Natural killer cell treated with Interleukin-12 subunit alpha and Interleukin-12 subunit beta and Interleukin-15 and Interleukin-18, amount 100 ng/mL, for 72 hours (primary cell): ENCODE data around the gene RBMXL3. TPM values are rescaled to one million over a fixed set of nuclear protein-coding genes. Genes with fewer than 3 reads are reported as not detected.
"Not testable (repeated sequence)": the region's sequence is repeated elsewhere in the genome, so short reads cannot be mapped to it uniquely, and the experiment has no call there.

Source experiments
- ATAC-seq, 2 donors: fragments of 150-1000 bp; cut with Tn5 transposase in 1 of 2; sonication (Bioruptor Pico), chemical (Tn5 transposase) in 1 of 2; 2 replicates each; pipeline ENCODE4 v1.10.0; 2021
- DNase-seq: peaks from one replicate; pipeline ENCODE4 v3.0.0; 2022; ENCODE audit warnings: low spot score
- H3K27ac Mint-ChIP-seq, 2 donors: 1 replicate in 1 of 2; 2 replicates in 1 of 2; pipeline ENCODE4 v1.8.0; 2022; ENCODE audit warnings: mixed read lengths in 2 of 2, mild to moderate bottlenecking in 1 of 2, moderate library complexity in 1 of 2
- H3K27me3 Mint-ChIP-seq, 2 donors: 1 replicate in 1 of 2; 2 replicates in 1 of 2; pipeline ENCODE4 v1.8.0; 2022; ENCODE audit warnings: mixed read lengths in 2 of 2
- H3K36me3 Mint-ChIP-seq: one replicate; pipeline ENCODE4 v1.8.0; 2022; ENCODE audit warnings: mixed read lengths
- H3K4me1 Mint-ChIP-seq, 2 donors: 1 replicate in 1 of 2; 2 replicates in 1 of 2; pipeline ENCODE4 v1.8.0; 2022; ENCODE audit warnings: low read depth in 2 of 2, mixed read lengths in 2 of 2, mild to moderate bottlenecking in 1 of 2
- H3K4me3 Mint-ChIP-seq: one replicate; pipeline ENCODE4 v1.8.0; 2022; ENCODE audit warnings: mixed read lengths
- H3K9me3 Mint-ChIP-seq: 2 replicates; pipeline ENCODE4 v1.8.0; 2022; ENCODE audit warnings: mixed read lengths
- total RNA-seq, 2 donors: library from RNA; stranded (reverse); gene quantifications; one replicate each; pipeline ENCODE4 v1.2.3, GENCODE V29; 2022

Gene RBMXL3
- total RNA-seq, 2 donors from 2014 or later, result not detected

DNA sequence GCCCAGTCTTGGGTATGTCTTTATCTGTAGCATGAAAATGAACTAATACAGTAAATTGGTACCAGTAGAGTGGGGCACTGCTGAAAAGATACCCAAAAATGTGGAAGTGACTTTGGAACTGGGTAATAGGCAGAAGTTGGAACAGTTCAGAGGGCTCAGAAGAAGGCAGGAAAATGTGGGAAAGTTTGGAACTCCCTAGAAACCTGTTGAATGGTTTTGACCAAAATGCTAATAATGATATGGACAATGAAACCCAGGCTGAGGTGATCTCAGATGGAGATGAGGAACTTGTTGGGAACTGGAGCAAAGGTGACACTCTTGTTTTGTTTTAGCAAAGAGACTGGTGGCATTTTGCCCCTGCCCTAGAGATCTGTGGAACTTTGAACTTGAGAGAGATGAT lies 20.3 kb downstream of the RBMXL3 start:
- not testable (repeated sequence) for DNase-seq, H3K27me3 Mint-ChIP-seq, H3K4me3 Mint-ChIP-seq, H3K36me3 Mint-ChIP-seq, H3K4me1 Mint-ChIP-seq, ATAC-seq, H3K9me3 Mint-ChIP-seq, H3K27ac Mint-ChIP-seq

DNA sequence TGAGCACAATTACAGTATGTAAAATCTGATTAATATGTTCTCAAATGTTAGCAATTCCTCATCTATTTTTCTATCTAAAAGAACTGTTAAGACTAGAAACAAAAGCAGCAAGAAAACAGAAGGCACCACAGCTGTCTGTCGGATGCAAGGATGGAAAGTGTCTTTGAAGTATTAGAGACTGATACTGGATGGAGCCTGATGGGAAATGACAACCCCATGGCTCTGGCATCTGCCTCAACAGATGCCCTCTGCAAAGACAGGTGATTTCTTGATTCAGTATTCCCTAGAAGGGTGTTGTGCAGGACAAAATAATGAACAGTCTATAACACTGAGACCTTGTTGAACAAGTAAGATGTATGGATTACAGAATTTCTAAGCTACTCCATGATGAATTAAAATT lies 24.9 kb downstream of the RBMXL3 start:
- no peaks in the 10 kb centered on the region for H3K9me3 Mint-ChIP-seq
- no peak overlapping the region for H3K27ac Mint-ChIP-seq
- ATAC-seq, result no peak
- DNase-seq, result no peak
- H3K36me3 Mint-ChIP-seq, result no peaks in the 10 kb centered on the region
- H3K4me3 Mint-ChIP-seq, result no peak overlapping the region
- H3K27me3 Mint-ChIP-seq, result peaks cover 0 to 9% of the 10 kb centered on the region in 2 donors
- no peaks in the 10 kb centered on the region for H3K4me1 Mint-ChIP-seq

DNA sequence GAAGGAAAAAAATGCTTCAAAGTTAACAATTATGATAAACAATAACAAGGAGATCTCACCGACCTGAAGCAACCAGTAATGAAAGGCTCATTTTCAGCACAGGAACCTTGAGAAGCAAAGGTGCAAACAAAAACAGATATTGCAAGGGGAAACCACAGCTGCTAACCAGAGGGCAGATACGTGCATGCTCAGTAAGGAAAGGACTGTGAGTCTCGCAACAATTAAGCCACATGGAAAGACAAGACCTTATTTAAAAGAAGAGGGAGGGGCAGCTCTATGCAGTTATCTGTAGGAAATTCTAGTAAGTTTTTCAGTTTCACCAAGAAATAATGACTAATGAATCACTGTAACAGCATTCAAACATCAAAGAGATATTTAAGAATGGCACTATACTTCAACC lies 25.4 kb downstream of the RBMXL3 start:
- no peaks in the 10 kb centered on the region for H3K4me1 Mint-ChIP-seq
- no peaks in the 10 kb centered on the region for H3K36me3 Mint-ChIP-seq
- H3K4me3 Mint-ChIP-seq, result no peak overlapping the region
- no peak for ATAC-seq
- no peak overlapping the region for H3K27ac Mint-ChIP-seq
- no peak for DNase-seq
- H3K9me3 Mint-ChIP-seq, result no peaks in the 10 kb centered on the region
- H3K27me3 Mint-ChIP-seq, result peaks cover 0 to 9% of the 10 kb centered on the region in 2 donors

DNA sequence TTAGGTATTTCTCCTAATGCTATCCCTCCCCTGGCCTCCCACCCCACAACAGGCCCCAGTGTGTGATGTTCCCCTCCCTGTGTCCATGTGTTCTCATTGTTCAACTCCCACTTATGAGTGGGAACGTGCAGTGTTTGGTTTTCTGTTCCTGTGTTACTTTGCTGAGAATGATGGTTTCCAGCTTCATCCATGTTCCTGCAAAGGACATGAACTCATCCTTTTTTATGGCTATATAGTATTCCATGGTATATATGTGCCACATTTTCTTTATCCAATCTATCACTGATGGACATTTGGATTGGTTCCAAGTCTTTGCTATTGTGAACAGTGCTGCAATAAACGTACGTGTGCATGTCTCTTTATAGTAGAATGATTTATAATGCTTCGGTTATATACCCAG lies 28.1 kb downstream of the RBMXL3 start:
- not testable (repeated sequence) for H3K9me3 Mint-ChIP-seq, H3K36me3 Mint-ChIP-seq, ATAC-seq

DNA sequence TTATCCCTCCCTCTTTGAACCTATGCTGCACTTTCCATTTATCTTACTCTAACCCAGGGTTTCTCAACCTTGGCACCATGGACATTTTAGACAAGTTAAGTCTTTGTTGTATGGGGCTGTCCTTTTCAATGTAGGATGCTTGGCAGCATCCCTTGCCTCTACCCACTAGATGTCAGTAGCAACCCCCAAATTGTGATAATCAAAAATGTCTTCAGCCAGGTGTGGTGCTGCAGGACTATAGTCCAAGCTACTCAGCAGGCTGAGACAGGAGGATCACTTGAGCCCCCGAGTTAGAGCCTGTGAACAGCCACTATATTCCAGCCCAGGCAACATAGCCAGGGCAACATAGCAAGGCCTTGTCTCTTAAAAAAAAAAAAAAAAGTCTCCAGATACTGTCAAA lies 37.7 kb downstream of the RBMXL3 start:
- no peak overlapping the region for H3K4me3 Mint-ChIP-seq
- no peak overlapping the region for H3K27ac Mint-ChIP-seq
- H3K27me3 Mint-ChIP-seq, result peaks cover 3 to 25% of the 10 kb centered on the region in 2 donors
- H3K4me1 Mint-ChIP-seq, result no peaks in the 10 kb centered on the region
- DNase-seq (no peak), ATAC-seq (no peak)
- no peaks in the 10 kb centered on the region for H3K9me3 Mint-ChIP-seq
- H3K36me3 Mint-ChIP-seq, result no peaks in the 10 kb centered on the region

More for the DNA sequence above, 28.1 kb downstream of the RBMXL3 start:
- peaks cover 0 to 13% of the 10 kb centered on the region in 2 donors for H3K27me3 Mint-ChIP-seq
- not testable (repeated sequence) for DNase-seq, H3K4me1 Mint-ChIP-seq, H3K27ac Mint-ChIP-seq, H3K4me3 Mint-ChIP-seq

DNA sequence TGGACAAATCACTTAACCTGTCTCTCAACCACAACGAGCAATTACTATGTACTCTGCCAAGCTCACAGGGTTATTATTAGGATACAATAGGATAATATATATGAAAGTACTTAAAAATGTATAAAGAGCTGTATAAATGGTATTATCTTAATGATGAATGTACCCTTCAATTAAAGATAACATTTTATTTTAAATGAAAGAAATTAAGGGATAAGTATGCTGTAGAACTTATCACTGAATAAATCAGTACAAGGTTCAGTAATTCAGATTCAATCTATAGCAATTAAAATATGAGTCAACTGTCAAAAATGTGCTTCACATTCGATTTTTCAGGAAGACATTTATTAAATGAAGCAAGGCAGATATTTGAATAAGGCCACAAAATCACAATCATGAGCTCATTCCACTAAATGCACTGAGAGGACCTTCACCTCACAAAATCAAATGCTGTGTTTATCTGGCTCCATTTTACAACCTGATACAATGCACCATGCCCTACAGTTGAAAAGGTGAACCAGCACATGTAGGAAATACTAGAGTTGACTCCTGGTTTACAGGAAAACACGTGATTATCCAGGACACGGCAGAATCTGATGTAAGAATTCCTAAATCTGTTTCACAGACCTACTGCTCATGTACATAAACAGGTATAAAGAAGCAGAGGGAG lies 40.3 kb downstream of the RBMXL3 start:
- Mint-ChIP-seq H3K27me3 (peaks cover 6 to 30% of the 10 kb centered on the region in 2 donors), H3K36me3 (no peaks in the 10 kb centered on the region), H3K27ac (no peak overlapping the region), H3K4me3 (no peak overlapping the region), H3K4me1 (no peaks in the 10 kb centered on the region), H3K9me3 (no peaks in the 10 kb centered on the region)
- ATAC-seq (no peak), DNase-seq (no peak)

DNA sequence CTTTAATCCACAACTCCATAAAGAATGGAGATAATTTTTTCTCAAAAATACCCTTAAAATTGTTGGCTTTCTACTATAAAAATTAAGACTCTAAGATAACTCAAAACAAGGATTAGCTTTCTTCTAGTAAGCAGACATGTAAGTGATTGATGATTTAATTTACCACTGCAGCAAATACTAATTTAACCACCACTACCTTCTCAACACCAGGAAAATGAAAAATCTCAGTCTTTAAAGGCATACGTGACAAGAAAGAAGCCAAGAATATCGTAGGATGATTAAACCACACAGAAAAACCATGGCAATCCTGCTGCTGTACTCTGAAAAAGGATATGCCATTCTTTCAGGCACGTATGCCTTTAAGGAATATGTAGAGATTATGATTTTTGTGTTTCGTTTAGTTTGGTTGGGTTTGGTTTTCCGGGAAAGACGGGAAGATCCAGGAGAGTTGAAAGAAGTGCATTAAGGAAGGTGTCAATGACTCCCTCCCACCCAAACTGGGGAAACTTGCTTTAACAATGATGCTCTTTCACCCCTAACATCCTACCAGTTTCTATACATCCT lies 43.8 kb downstream of the RBMXL3 start:
- Mint-ChIP-seq H3K9me3 (no peaks in the 10 kb centered on the region), H3K36me3 (no peaks in the 10 kb centered on the region), H3K4me1 (no peaks in the 10 kb centered on the region), H3K27ac (no peak overlapping the region), H3K27me3 (peaks cover 6 to 39% of the 10 kb centered on the region in 2 donors), H3K4me3 (no peak overlapping the region)
- DNase-seq (no peak), ATAC-seq (no peak)

DNA sequence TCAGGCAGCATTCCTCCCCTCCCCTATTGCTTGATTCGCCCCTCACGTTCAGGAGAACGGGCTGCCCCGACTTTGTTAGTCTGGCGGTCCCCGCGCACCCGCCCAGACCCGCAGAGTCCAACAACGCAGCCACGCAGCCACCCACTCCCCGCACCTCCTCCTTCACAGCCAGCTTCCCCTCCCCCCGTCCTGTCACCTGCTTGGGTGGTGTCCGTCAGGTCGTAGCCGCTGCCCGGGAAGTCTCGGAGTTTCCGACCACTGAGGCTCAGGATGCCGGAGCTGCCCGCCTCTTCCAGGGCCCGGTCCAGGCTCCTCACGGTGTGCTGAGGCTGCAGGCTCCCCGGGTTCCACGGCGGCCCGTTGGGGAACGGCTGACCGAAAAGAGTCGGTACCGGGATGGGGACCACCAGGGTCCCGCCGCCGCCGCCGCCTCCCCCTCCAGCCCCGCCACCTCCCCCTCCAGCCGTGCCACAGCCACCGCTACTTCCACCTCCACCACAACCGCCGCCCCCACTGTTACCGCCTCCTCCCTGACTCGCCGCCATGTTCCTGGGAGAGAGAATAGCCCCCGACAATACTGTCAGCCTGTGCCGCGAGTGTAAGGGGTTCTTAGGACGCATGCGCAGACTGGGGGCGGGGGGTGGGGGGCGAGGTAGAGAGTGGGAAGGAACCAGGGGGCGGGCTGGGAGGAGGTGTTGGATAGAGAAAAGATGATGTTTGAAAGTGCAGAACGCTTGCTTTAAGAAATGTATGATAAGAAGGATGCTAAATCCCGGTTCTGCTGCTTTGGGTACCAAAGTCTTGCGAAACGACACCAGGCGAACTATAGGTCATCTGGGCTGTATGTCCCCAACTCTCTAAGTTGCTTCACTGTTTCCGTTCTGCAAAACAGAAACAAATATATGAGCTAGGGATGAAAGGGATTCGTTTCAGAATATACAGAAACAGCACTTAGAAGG lies 44.6 kb downstream of the RBMXL3 start, which contains the start of gene LRCH2:
Gene LRCH2, minus strand, starts transcription at position 600 of the 959 bp plus-strand sequence. Its CDS starts 55 bp downstream, at position 545.
- Mint-ChIP-seq H3K36me3 (no peaks in the 10 kb centered on the region), H3K4me3 (no peak within 1 kb of the TSS), H3K9me3 (no peaks in the 10 kb centered on the region), H3K4me1 (no peaks in the 10 kb centered on the region), H3K27me3 (peaks cover 6 to 39% of the 10 kb centered on the region in 2 donors), H3K27ac (no peak within 1 kb of the TSS)
- ATAC-seq (no peak), DNase-seq (no peak)

DNA sequence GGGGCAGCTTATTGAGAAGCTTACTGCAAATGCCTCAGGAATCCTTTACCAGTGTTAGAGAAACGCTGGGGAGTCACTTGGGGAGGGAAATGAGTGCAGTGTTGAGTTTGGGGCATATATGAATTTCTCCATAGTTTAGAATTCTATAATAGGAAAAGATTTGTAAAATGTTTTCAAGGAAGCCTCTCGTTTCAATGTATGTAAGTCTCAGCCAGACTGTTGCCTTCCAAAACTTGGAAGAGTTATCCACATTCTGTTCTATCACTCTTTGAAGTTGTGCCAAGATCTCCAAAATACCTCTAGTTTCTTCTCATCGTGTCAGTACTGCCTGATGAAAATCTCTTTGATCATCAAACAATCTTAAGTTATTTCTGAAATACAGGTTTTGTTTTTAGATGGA lies 45.3 kb downstream of the RBMXL3 start:
- Mint-ChIP-seq H3K4me3 (no peak overlapping the region), H3K27ac (no peak overlapping the region), H3K27me3 (peaks cover 6 to 39% of the 10 kb centered on the region in 2 donors), H3K36me3 (no peaks in the 10 kb centered on the region), H3K9me3 (no peaks in the 10 kb centered on the region), H3K4me1 (no peaks in the 10 kb centered on the region)
- no peak for ATAC-seq
- no peak for DNase-seq

DNA sequence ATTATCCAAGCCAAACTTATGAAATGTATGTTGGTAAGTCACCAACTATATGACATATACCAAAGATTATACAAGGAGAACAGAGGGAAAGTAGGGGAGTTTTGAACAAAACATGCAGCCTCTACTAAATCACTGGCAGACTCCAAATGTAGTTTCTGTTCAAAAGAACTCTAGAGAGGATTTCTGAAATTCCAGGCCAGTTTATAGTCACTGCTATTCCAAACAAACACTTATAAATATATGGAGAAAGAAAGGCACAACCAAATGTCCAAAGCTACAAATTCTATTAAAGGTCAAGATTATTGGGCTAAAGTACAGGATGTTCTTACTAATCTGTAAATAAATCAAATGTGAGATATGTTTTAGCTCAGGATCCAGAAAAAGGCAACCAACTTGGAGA lies 47.4 kb downstream of the RBMXL3 start:
- no peak overlapping the region for H3K4me3 Mint-ChIP-seq
- H3K27me3 Mint-ChIP-seq, result peaks cover 6 to 32% of the 10 kb centered on the region in 2 donors
- DNase-seq (no peak), ATAC-seq (no peak)
- H3K4me1 Mint-ChIP-seq, result no peaks in the 10 kb centered on the region
- H3K36me3 Mint-ChIP-seq, result no peaks in the 10 kb centered on the region
- H3K27ac Mint-ChIP-seq, result no peak overlapping the region
- no peaks in the 10 kb centered on the region for H3K9me3 Mint-ChIP-seq

DNA sequence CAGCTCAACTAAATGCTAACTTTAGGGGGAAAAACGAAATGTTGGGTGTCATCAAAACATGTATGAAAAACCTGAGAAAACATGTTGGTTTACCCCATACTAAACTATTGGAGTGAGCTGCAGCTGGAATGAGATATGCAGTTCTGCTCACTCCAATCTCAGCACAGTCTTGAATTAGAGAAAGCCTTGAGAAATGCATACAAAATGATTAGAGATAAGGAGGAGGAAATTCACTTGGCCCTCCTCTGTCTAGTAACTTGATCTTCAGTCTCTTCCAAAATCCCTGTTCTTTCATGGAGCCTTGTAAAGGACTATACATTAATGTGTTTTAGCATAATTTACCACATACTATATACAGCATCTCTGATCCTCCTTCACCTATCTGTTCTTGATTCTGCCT lies 47.8 kb downstream of the RBMXL3 start:
- ATAC-seq (no peak), DNase-seq (no peak)
- Mint-ChIP-seq H3K4me3 (no peak overlapping the region), H3K36me3 (no peaks in the 10 kb centered on the region), H3K27me3 (peaks cover 2 to 27% of the 10 kb centered on the region in 2 donors), H3K27ac (no peak overlapping the region), H3K9me3 (no peaks in the 10 kb centered on the region), H3K4me1 (no peaks in the 10 kb centered on the region)
